Measurements from ENCODE around the gene AHCYL2.

GRCh38 chr7:129332254-129333035, 107.6 kb downstream of the AHCYL2 start:
- TF ChIP-seq EZH2 (IDR thresholded peaks at IDR 0.05) (no peak), POLR2AphosphoS5 (IDR thresholded peaks at IDR 0.05; ENCODE audit: borderline replicate concordance, low read depth, low read length) (no peak), FOXP2 (optimal IDR thresholded peaks at IDR 0.05; ENCODE audit: control extremely low read depth, extremely low read length, insufficient read depth) (no peak)

Data from SK-N-MC (cell line).